Measurements from ENCODE around the gene DISP1. TPM values are rescaled to one million over a fixed set of nuclear protein-coding genes. Genes with fewer than 3 reads are reported as not detected.
"Not testable (repeated sequence)": the region's sequence is repeated elsewhere in the genome, so short reads cannot be mapped to it uniquely, and the experiment has no call there.

Gene DISP1
- total and polyA plus RNA-seq, 9 donors: 6.6 to 11.3 (median 9.2) TPM

- not testable (repeated sequence) for DNase-seq; H3K4me1 ChIP-seq (ENCODE audit: control insufficient read depth, insufficient read depth, low read length); H3K27ac ChIP-seq (ENCODE audit: low read length); H3K27me3 ChIP-seq (ENCODE audit: control insufficient read depth, insufficient read depth, low read length); H3K4me3 ChIP-seq (ENCODE audit: low read length); H3K9me3 ChIP-seq (replicated peaks; ENCODE audit: control insufficient read depth, low read depth, low read length); H3K36me3 ChIP-seq (ENCODE audit: control insufficient read depth, insufficient read depth, low read length)
These were observed 35.7 kb downstream of the DISP1 start for GRCh38 chr1:222850550-222850949.

- Histone ChIP-seq H3K9me3 (replicated peaks; ENCODE audit: control insufficient read depth, low read depth, low read length) (no peaks in the 10 kb centered on the region), H3K36me3 (ENCODE audit: control insufficient read depth, insufficient read depth, low read length) (peaks cover 3% of the 10 kb centered on the region), H3K27me3 (ENCODE audit: control insufficient read depth, insufficient read depth, low read length) (no peaks in the 10 kb centered on the region), H3K4me3 (ENCODE audit: low read length) (no peak overlapping the region), H3K27ac (ENCODE audit: low read length) (no peak overlapping the region), H3K4me1 (ENCODE audit: control insufficient read depth, insufficient read depth, low read length) (no peaks in the 10 kb centered on the region)
- no CpG with 5 or more reads among the region's 3 CpGs for WGBS (ENCODE audit: insufficient coverage)
- DNase-seq: no peak
These were observed 37.5 kb downstream of the DISP1 start for GRCh38 chr1:222852326-222852725.

GRCh38 chr1:222861062-222861461, 46.2 kb downstream of the DISP1 start:
- whole genome bisulfite sequencing (ENCODE audit: insufficient coverage): no CpG with 5 or more reads among the region's 3 CpGs
- no peaks in the 10 kb centered on the region for H3K4me1 ChIP-seq (ENCODE audit: control insufficient read depth, insufficient read depth, low read length)
- no peaks in the 10 kb centered on the region for H3K27me3 ChIP-seq (ENCODE audit: control insufficient read depth, insufficient read depth, low read length)
- no peak overlapping the region for H3K27ac ChIP-seq (ENCODE audit: low read length)
- no peak for DNase-seq
- no peak overlapping the region for H3K4me3 ChIP-seq (ENCODE audit: low read length)
- H3K9me3 ChIP-seq (replicated peaks; ENCODE audit: control insufficient read depth, low read depth, low read length): peaks cover 6% of the 10 kb centered on the region
- no peaks in the 10 kb centered on the region for H3K36me3 ChIP-seq (ENCODE audit: control insufficient read depth, insufficient read depth, low read length)

Other genes with a start within 250 kb of the DISP1 start
- gene TAF1A, start 225.1 kb upstream of the DISP1 start, total RNA-seq: 10.3 TPM
- gene TAF1A, start 225.1 kb upstream of the DISP1 start, polyA plus RNA-seq (ENCODE audit: insufficient read depth in 1 of 8, insufficient read length in 8 of 8, low replicate concordance in 1 of 8): 10 to 100 TPM in 3 of 8 donors, 1 to 10 TPM in 5; 7.6 to 10.9 (median 9.2) TPM
- 49.0 TPM for gene MIA3, start 196.9 kb upstream of the DISP1 start, total RNA-seq
- gene MIA3, start 196.9 kb upstream of the DISP1 start, polyA plus RNA-seq (ENCODE audit: insufficient read depth in 1 of 8, insufficient read length in 8 of 8, low replicate concordance in 1 of 8): 10 to 100 TPM; 41.8 to 60.8 (median 51.4) TPM
- gene AIDA, start 102.5 kb upstream of the DISP1 start, total RNA-seq: 29.7 TPM
- gene AIDA, start 102.5 kb upstream of the DISP1 start, polyA plus RNA-seq (ENCODE audit: insufficient read depth in 1 of 8, insufficient read length in 8 of 8, low replicate concordance in 1 of 8): 10 to 100 TPM; 40.9 to 81.0 (median 54.1) TPM
- 32.3 TPM for gene BROX, start 102.5 kb upstream of the DISP1 start, total RNA-seq
- 10 to 100 TPM; 16.5 to 24.0 (median 19.6) TPM for gene BROX, start 102.5 kb upstream of the DISP1 start, polyA plus RNA-seq (ENCODE audit: insufficient read depth in 1 of 8, insufficient read length in 8 of 8, low replicate concordance in 1 of 8)
- gene FAM177B, start 77.8 kb upstream of the DISP1 start, total RNA-seq: 0.18 TPM
- gene FAM177B, start 77.8 kb upstream of the DISP1 start, polyA plus RNA-seq (ENCODE audit: insufficient read depth in 1 of 8, insufficient read length in 8 of 8, low replicate concordance in 1 of 8): under 1 TPM in 6 of 8 donors, not detected in 2; 0.16 to 0.57 (median 0.27) TPM

Data from muscle of leg (tissue), 11 donors.